PC-3 (cell line): Measurements from ENCODE around the gene MYH9. TPM values are rescaled to one million over a fixed set of nuclear protein-coding genes. Genes with fewer than 3 reads are reported as not detected.

Experiments used
- ATAC-seq: fragments of 200-7000 bp; cut with Tn5 transposase; 2 replicates; pipeline ENCODE4 v1.9.1; 2020; ENCODE audit warnings: mild to moderate bottlenecking, moderate library complexity
- BruUV-seq: library from RNA; stranded (reverse); fragments of 400-500 nt; replicated peaks from 2 replicates; lab custom pipeline; 2021; lab: Mats Ljungman, UMichigan
- CTCF ChIA-PET: fragments of 300-600 bp; sonication (Branson Sonifier 250); formaldehyde crosslinking; loops from one replicate; lab custom pipeline; 2022; ENCODE audit warnings: antibody characterized with exemption; lab: Charles Lee
- POLR2A ChIA-PET: fragments of 300-600 bp; sonication (Branson Sonifier 250); formaldehyde crosslinking; loops from one replicate; lab custom pipeline; 2022; ENCODE audit warnings: antibody characterized with exemption; ENCODE audit not compliant: unreplicated experiment; lab: Charles Lee
- DNase-seq: peaks from one replicate; pipeline ENCODE4 v3.0.0-alpha.2; 2015
- H2AFZ ChIP-seq: fragments of 300-600 bp; sonication (generic); 2 replicates; pipeline ENCODE4 v1.6.0; 2016; ENCODE audit warnings: antibody characterized with exemption, low read length
- H3F3A ChIP-seq: fragments of 300-600 bp; sonication (generic); one replicate; pipeline ENCODE4 v1.6.0; 2017; ENCODE audit warnings: antibody characterized with exemption, low read length, control low read depth, mild to moderate bottlenecking; ENCODE audit not compliant: unreplicated experiment
- H3K27ac ChIP-seq: fragments of 300-600 bp; sonication (generic); 2 replicates; pipeline ENCODE4 v1.5.1; 2016; ENCODE audit warnings: mild to moderate bottlenecking, low read length
- H3K27me3 ChIP-seq: fragments of 300-600 bp; sonication (generic); 2 replicates; pipeline ENCODE4 v1.6.1; 2016; ENCODE audit warnings: low read length, mixed read lengths
- H3K36me3 ChIP-seq: fragments of 300-600 bp; sonication (generic); 2 replicates; pipeline ENCODE4 v1.6.1; 2016; ENCODE audit warnings: low read depth, mixed run types, low read length, mixed read lengths
- H3K4me1 ChIP-seq: fragments of 300-600 bp; sonication (generic); 2 replicates; pipeline ENCODE4 v1.5.1; 2016; ENCODE audit warnings: low read length; ENCODE audit not compliant: insufficient read depth
- H3K4me2 ChIP-seq: fragments of 300-600 bp; sonication (generic); 2 replicates; pipeline ENCODE4 v1.6.0; 2016; ENCODE audit warnings: low read length
- H3K4me3 ChIP-seq: fragments of 300-600 bp; sonication (generic); 2 replicates; pipeline ENCODE4 v1.5.1; 2016; ENCODE audit warnings: mild to moderate bottlenecking, low read length, mixed read lengths
- H3K79me2 ChIP-seq: fragments of 300-600 bp; sonication (generic); 2 replicates; pipeline ENCODE4 v1.6.1; 2017; ENCODE audit warnings: low read length, mixed read lengths
- H3K9ac ChIP-seq: fragments of 300-600 bp; sonication (generic); 2 replicates; pipeline ENCODE4 v1.6.0; 2016; ENCODE audit warnings: mild to moderate bottlenecking, low read length
- H3K9me2 ChIP-seq: fragments of 300-600 bp; sonication (generic); replicated peaks from 2 replicates; pipeline ENCODE4 v1.6.1; 2016; ENCODE audit warnings: mixed run types, low read length, mixed read lengths
- H3K9me3 ChIP-seq: fragments of 300-600 bp; sonication (generic); 2 replicates; pipeline ENCODE4 v1.6.1; 2016; ENCODE audit warnings: low read length, mixed read lengths
- H4K20me1 ChIP-seq: fragments of 300-600 bp; sonication (generic); 2 replicates; pipeline ENCODE4 v1.6.1; 2016; ENCODE audit warnings: low read length, mixed read lengths
- EZH2 ChIP-seq: fragments of 300-600 bp; sonication (generic); IDR thresholded peaks from one replicate; pipeline ENCODE4 v1.6.1; 2017; ENCODE audit warnings: antibody characterized with exemption, mild to moderate bottlenecking, low read length; ENCODE audit not compliant: unreplicated experiment
- EZH2phosphoT487 ChIP-seq: fragments of 300-600 bp; sonication (generic); IDR thresholded peaks from 2 replicates; pipeline ENCODE4 v1.6.1; 2018; ENCODE audit warnings: mild to moderate bottlenecking, antibody characterized with exemption, low read length, borderline replicate concordance
- intact Hi-C: fragments of 100-400 bp; cut with micrococcal nuclease; formaldehyde crosslinking; loops from 2 replicates; pipeline ENCODE4 v1.9.0; 2023
- total RNA-seq: library from RNA; depleted of rRNA; stranded (reverse); fragments of >200 nt; gene quantifications from 2 replicates; pipeline ENCODE4 v1.2.3, GENCODE V29; 2014
- TF ChIP-seq, protein P1 (sequence below): fragments of 300-600 bp; sonication (generic); conservative IDR thresholded peaks from 2 replicates; pipeline ENCODE4 v1.5.1; 2017; ENCODE audit warnings: antibody characterized with exemption, low read depth, mild to moderate bottlenecking, low read length

MYH9 gene
- total RNA-seq, 1 experiment from 2014 or later: 357 TPM

DNA sequence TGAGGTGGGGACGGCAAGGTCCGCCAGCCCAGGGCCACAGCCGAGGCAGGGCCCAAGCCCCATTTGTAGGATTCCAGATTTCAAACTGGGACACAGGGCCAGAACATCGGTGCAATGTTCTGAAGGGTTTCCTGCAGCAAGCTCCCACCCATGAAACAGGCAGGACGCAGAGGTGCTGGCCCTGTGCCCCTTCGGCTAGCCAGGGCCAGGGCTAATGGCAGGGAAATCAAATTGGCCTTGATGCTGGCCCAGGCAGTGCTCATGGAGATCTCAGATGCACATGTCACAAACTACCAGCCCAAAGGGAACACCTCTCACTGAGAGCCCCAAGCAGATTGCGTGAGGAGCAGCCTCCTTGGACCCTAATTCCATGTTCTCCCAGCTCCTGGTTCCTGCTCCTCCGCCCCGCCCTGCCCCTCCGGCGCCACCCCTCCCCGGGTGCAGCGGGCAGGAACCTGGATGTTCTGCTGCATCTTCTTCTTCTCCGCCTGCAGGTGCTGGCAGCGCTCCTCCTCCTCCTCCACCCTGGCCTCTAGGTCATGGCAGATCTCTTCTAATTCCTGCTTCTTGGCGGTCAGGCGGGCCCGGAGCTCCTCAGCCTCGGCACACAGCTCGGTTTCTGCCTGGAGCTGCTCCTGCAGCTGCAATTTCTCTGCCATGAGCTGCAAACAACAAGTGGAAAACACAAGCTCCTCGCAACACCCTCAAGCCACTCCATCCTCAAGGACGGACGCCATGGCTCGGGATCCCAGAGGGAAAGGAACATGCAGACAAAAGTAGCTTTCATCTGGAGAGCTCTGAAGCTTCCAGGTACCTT lies 87.2 kb downstream of the MYH9 start:
- no peak overlapping the region for H3K9ac ChIP-seq

DNA sequence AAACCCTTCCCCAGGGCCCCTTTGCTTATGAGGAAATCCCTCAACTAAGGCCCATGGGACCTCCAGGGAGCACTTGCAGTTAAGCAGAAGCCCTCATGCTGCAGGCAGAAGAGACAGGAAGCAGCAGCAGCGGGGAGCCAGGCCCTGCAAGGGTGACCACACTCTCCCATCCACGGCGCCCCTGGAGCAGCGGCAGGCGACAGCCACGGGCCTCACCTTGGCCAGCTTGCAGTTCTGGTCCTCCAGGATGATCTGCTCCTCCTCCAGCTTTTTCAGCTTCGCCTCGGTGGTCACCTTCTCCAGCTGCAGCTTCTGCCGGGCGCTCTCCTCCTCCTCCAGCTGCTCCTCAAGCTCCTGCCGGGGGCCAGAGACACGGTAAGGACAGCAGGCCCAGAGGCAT lies 87.9 kb downstream of the MYH9 start:
- Histone ChIP-seq H3K9me3 (no peaks in the 10 kb centered on the region), H3K27ac (no peak overlapping the region), H3K9ac (no peak overlapping the region), H3K4me3 (no peak overlapping the region), H3K27me3 (no peaks in the 10 kb centered on the region), H3K9me2 (no peaks in the 10 kb centered on the region), H3K36me3 (peaks cover 81% of the 10 kb centered on the region), H3F3A (no peaks in the 10 kb centered on the region), H3K79me2 (no peaks in the 10 kb centered on the region), H4K20me1 (peaks cover 12% of the 10 kb centered on the region), H2AFZ (no peak overlapping the region), H3K4me1 (peaks cover 33% of the 10 kb centered on the region), H3K4me2 (no peak overlapping the region)
- CTCF ChIA-PET: no interaction called here
- no peak for DNase-seq
- intact Hi-C loops: loop anchor here (5.0 kb wide), 1 partner anchor 87 kb away; the partner anchor contains the start of gene MYH9
- POLR2A ChIA-PET: no interaction called here
- BruUV-seq: no TSS peak
- TF ChIP-seq EZH2 (no peak), EZH2phosphoT487 (no peak)
- TF ChIP-seq, protein P1, sequence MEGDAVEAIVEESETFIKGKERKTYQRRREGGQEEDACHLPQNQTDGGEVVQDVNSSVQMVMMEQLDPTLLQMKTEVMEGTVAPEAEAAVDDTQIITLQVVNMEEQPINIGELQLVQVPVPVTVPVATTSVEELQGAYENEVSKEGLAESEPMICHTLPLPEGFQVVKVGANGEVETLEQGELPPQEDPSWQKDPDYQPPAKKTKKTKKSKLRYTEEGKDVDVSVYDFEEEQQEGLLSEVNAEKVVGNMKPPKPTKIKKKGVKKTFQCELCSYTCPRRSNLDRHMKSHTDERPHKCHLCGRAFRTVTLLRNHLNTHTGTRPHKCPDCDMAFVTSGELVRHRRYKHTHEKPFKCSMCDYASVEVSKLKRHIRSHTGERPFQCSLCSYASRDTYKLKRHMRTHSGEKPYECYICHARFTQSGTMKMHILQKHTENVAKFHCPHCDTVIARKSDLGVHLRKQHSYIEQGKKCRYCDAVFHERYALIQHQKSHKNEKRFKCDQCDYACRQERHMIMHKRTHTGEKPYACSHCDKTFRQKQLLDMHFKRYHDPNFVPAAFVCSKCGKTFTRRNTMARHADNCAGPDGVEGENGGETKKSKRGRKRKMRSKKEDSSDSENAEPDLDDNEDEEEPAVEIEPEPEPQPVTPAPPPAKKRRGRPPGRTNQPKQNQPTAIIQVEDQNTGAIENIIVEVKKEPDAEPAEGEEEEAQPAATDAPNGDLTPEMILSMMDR: no peak
- ATAC-seq: no peak

More for the DNA sequence above, 87.2 kb downstream of the MYH9 start:
- intact Hi-C loops: loop anchor here (1.0 to 5.0 kb wide), 2 partner anchors 87 to 170 kb away; partner anchors contain the start of gene MYH9
- H3K4me3 ChIP-seq: no peak overlapping the region
- peaks cover 12% of the 10 kb centered on the region for H4K20me1 ChIP-seq
- H3K9me3 ChIP-seq: no peaks in the 10 kb centered on the region
- H3K4me2 ChIP-seq: no peak overlapping the region
- H3K4me1 ChIP-seq: peaks cover 36% of the 10 kb centered on the region
- ATAC-seq (no peak), DNase-seq (no peak)
- no peaks in the 10 kb centered on the region for H3K27me3 ChIP-seq
- H3K27ac ChIP-seq: no peak overlapping the region
- BruUV-seq: no TSS peak
- H3K9me2 ChIP-seq: no peaks in the 10 kb centered on the region
- H3K36me3 ChIP-seq: peaks cover 82% of the 10 kb centered on the region
- H3K79me2 ChIP-seq: no peaks in the 10 kb centered on the region
- ChIA-PET CTCF (interaction anchor here (0.6 kb wide), 1 partner anchor 182 kb away, joined by 7 read pairs; no protein-coding TSS in a partner anchor), POLR2A (interaction anchor here (0.5 to 1.5 kb wide), 2 partner anchors 58 to 168 kb away, joined by 3 read pairs; no protein-coding TSS in a partner anchor)
- TF ChIP-seq, protein P1: no peak
- TF ChIP-seq EZH2 (no peak), EZH2phosphoT487 (no peak)
- H2AFZ ChIP-seq: no peak overlapping the region
- H3F3A ChIP-seq: no peaks in the 10 kb centered on the region

DNA sequence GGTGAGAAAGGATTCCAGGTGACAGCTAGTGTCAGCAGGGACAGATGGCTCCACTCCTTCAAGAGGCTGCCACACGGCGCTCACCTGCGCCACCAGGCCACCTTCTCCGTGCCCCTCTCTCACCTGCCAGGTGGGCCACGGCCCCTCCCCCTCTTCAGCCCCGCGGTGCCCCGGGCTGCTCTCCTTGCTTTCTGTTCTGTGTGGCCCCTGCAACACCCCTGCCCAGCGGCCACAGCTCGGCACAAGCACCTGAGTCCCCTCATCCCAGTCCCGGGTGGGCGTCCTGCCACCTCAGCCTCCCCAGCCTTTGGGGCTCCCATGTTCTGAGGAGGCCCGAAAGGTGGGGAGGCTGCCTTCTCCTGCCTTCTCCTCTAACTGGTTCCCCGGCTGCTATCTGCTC lies 88.5 kb downstream of the MYH9 start:
- no peak for TF ChIP-seq EZH2phosphoT487
- no peak for TF ChIP-seq EZH2
- TF ChIP-seq, protein P1: no peak
- DNase-seq (no peak), ATAC-seq (no peak)
- no peak overlapping the region for H3K4me3 ChIP-seq
- H3K27ac ChIP-seq: no peak overlapping the region
- no peaks in the 10 kb centered on the region for H3K9me3 ChIP-seq
- H3K36me3 ChIP-seq: peaks cover 81% of the 10 kb centered on the region
- intact Hi-C loops: no loop called here
- ChIA-PET CTCF (no interaction called here), POLR2A (no interaction called here)
- no peaks in the 10 kb centered on the region for H3F3A ChIP-seq
- BruUV-seq: no TSS peak
- no peaks in the 10 kb centered on the region for H3K27me3 ChIP-seq
- peaks cover 27% of the 10 kb centered on the region for H3K4me1 ChIP-seq
- no peak overlapping the region for H2AFZ ChIP-seq
- no peak overlapping the region for H3K4me2 ChIP-seq
- no peaks in the 10 kb centered on the region for H3K9me2 ChIP-seq
- H4K20me1 ChIP-seq: peaks cover 11% of the 10 kb centered on the region
- no peaks in the 10 kb centered on the region for H3K79me2 ChIP-seq
- H3K9ac ChIP-seq: no peak overlapping the region
